Stimulated activated CD8-positive, alpha-beta memory T cell treated with anti-CD3 and anti-CD28 coated beads, Interleukin-15, amount 100 ng/mL, for 24 hours (primary cell): ENCODE measurements around the gene ACR.
"Not testable (repeated sequence)": the region's sequence is repeated elsewhere in the genome, so short reads cannot be mapped to it uniquely, and the experiment has no call there.

ENCODE experiments used
- DNase-seq: peaks from one replicate; pipeline ENCODE4 v3.0.0-alpha.2; 2020; ENCODE audit warnings: low read depth

The ACR gene

GRCh38 chr22:50780244-50780643 is 42.2 kb downstream of the ACR start:
- not testable (repeated sequence) for DNase-seq

GRCh38 chr22:50782253-50782652 is 44.2 kb downstream of the ACR start:
- not testable (repeated sequence) for DNase-seq

GRCh38 chr22:50783033-50783879 is 45.3 kb downstream of the ACR start, which contains the start of gene RABL2B:
RABL2B (minus strand) TSS chr22:50783636; CDS start chr22:50782294, 1,342 bp downstream.
- peak; percentile 73 for DNase-seq

- not testable (repeated sequence) for DNase-seq
These were observed 45.9 kb downstream of the ACR start for GRCh38 chr22:50783880-50784276.

GRCh38 chr22:50785289-50785688 is 47.3 kb downstream of the ACR start:
- DNase-seq: not testable (repeated sequence)

GRCh38 chr22:50786936-50787335 is 48.9 kb downstream of the ACR start:
- not testable (repeated sequence) for DNase-seq
